ENCODE measurements around the gene PTGDS.

Gene PTGDS

DNA sequence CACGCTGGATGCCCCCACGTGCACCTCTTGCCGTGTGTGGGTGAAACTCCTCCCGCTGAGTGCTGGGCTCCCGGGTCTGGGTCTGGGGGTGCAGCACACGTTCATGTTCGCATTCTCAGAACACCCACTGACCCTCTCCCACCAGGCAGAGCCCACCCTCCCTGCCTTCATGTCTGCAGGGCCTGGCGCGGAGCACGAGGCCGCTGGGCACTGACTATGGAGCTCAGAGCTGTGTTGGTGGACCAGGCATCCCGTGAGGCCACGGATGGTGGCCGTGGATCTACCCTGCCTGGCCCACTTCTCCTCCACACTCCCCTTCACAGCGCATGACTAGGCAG, 16.4 kb upstream of the PTGDS start:
- DNase-seq (ENCODE audit: low read depth) = no peak
- TF ChIP-seq, protein P1, sequence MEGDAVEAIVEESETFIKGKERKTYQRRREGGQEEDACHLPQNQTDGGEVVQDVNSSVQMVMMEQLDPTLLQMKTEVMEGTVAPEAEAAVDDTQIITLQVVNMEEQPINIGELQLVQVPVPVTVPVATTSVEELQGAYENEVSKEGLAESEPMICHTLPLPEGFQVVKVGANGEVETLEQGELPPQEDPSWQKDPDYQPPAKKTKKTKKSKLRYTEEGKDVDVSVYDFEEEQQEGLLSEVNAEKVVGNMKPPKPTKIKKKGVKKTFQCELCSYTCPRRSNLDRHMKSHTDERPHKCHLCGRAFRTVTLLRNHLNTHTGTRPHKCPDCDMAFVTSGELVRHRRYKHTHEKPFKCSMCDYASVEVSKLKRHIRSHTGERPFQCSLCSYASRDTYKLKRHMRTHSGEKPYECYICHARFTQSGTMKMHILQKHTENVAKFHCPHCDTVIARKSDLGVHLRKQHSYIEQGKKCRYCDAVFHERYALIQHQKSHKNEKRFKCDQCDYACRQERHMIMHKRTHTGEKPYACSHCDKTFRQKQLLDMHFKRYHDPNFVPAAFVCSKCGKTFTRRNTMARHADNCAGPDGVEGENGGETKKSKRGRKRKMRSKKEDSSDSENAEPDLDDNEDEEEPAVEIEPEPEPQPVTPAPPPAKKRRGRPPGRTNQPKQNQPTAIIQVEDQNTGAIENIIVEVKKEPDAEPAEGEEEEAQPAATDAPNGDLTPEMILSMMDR (conservative IDR thresholded peaks at IDR 0.05; ENCODE audit: low read depth, low read length) = no peak
- no peak overlapping the region for H3K4me3 ChIP-seq (ENCODE audit: low read depth, low read length)

DNA sequence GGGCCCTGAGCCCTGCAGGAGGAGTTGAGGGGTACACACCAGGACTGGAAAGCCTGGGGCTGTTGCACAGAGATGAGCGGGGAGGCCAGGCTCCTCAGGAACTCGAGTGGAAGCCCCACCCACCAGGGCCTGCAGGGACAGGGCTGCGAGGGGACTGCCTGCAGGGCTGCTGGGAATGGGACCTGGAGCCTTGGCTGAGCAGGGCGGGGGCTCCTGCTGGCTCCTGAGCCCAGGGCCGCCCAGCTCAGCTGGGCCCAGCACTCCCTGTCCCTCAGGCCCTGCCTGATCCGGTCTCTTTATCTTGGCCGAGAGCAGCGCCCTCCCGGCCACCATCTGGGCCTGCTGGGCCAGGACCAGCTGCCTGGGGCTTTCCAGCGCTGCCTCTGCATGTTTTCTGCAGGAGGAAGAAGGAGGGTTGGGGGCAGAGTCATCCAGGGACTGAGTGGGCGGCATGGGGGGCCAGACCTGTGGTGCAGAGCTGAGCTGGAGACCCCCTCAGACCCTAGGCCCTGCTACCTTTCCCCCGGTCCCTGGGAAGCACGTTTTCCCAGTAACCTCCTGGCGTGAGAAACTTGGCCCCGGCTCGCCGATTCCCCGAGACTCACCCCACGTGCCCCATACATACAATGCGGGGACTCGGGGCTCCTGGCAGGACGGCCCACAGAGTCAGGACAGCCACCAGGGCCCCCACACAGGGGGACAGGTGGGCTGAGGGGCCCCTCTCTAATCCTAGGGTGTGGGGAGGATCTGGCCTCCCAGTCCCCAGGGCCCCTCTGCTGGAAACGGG, 15.8 kb upstream of the PTGDS start:
- peak; percentile 73 for DNase-seq (ENCODE audit: low read depth)
- TF ChIP-seq, protein P1 (conservative IDR thresholded peaks at IDR 0.05; ENCODE audit: low read depth, low read length) = no peak
- H3K4me3 ChIP-seq (ENCODE audit: low read depth, low read length) = no peak overlapping the region

DNA sequence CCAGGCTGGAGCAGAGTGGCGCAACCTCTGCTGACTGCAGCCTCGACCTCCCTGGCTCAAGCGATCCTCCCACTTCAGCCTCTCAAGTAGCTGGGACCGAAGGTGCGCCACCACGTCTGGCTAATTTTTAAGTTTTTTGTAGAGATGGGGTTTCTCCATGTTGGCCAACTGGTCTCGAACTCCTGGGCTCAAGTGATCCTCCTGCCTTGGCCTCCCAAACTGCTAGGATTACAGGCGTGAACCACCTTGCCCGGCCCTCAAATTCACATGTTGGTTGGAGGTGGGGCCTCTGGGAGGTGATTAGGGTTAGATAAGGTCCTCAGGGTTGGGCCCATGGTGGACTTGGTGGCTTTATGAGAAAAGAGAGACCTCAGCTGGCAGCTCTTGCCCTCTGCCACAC, 15.1 kb upstream of the PTGDS start:
- H3K4me3 ChIP-seq (ENCODE audit: low read depth, low read length) = no peak overlapping the region
- no peak for DNase-seq (ENCODE audit: low read depth)
- TF ChIP-seq, protein P1 (conservative IDR thresholded peaks at IDR 0.05; ENCODE audit: low read depth, low read length) = no peak

DNA sequence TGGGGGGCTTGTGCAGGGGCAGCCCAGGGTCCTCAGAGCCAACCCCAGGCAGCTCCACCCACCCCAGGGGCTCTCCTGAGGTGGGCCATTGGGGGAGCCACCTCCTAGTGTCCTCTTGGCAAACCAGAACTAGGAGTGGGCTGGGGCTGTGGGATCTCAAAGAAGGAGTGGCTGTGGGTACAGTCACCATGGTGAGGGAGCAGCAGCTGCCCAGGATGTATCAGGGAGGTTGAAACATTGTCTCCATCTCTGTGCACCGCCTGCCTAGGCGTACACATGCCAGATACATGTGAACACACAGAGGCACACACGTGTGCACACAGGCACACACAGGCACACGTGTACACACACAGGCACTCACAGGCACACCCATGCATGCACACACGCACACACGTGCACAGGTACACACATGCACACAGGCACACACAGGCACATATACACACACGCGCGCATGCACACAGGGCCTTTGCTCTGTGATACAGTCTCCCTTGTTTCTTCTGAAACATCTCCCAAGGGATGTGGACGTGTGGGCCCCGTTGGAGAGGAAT, 14.5 kb upstream of the PTGDS start:
- DNase-seq (ENCODE audit: low read depth) = no peak
- TF ChIP-seq, protein P1 (conservative IDR thresholded peaks at IDR 0.05; ENCODE audit: low read depth, low read length) = no peak
- H3K4me3 ChIP-seq (ENCODE audit: low read depth, low read length) = no peak overlapping the region

DNA sequence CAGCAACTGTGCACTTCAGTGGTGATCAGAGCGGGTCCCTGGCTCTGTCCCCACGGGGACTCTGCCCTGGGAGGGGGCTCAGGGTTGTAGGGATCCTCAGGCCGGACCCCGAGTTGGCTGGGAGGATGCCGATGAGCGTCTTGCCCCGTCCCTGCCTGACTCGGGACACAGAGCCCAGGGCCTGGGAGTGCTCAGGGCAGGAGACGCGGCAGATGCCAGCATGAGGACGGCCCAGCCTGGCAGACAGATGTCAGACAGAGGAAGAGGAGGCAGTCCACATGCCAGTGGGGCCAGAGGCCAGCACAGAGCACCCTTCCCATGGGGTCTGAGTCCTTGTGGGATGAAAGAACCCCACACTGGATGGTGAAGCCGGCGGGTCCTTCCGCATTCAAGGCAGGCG, 14.0 kb upstream of the PTGDS start:
- DNase-seq (ENCODE audit: low read depth) = no peak
- TF ChIP-seq, protein P1 (conservative IDR thresholded peaks at IDR 0.05; ENCODE audit: low read depth, low read length) = no peak
- no peak overlapping the region for H3K4me3 ChIP-seq (ENCODE audit: low read depth, low read length)

DNA sequence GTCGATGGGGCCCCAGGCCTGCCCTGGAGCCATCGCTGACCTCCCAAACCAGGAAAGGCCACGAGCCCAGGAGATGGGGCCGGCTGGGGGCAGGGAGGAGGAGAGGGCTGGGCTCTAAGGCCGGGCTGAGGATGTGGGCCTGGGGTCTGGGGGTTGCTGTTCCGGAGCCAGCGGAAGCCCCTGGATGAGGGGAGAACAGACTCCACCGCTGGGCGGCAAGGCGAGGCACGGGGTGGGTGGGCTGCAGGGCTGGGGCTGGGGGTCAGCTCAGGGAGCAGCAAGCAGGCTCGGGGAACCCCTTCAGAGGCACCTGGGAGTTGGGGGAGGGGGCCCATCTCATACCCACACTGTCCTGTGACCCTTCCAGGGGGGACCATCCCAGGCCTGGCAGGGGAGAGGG, 13.6 kb upstream of the PTGDS start:
- no peak for DNase-seq (ENCODE audit: low read depth)
- H3K4me3 ChIP-seq (ENCODE audit: low read depth, low read length) = no peak overlapping the region
- TF ChIP-seq, protein P1 (conservative IDR thresholded peaks at IDR 0.05; ENCODE audit: low read depth, low read length) = no peak

DNA sequence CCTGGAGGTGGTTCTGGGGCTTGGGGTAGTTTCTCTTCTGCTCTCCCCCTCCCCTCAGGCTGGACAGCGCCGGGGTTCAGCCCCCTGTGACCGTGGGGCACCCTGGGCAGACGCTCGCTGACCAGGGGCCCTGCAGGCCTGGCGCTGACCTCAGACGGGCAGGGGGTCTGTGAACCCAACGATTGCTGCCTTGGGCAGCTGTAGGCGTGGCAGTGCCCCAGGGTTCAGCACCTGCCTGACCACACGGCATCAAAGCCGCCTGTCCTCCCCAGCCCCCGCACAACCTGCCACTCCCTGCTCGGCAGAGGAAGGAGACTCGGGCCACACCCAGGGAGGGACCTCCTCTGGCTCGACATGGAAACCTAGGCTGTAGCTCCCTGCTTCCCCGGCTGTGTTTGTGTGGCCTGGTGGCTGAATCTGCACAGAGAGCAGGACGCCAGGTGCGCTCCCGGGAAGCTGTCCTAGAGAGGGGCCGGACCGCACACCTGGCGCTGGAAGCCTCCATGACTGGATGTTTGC, 13.1 kb upstream of the PTGDS start:
- DNase-seq (ENCODE audit: low read depth) = no peak
- TF ChIP-seq, protein P1 (conservative IDR thresholded peaks at IDR 0.05; ENCODE audit: low read depth, low read length) = no peak
- H3K4me3 ChIP-seq (ENCODE audit: low read depth, low read length) = no peak overlapping the region

Measured in choroid plexus epithelial cell (primary cell).